ENCODE results near the gene SDHB. TPM values are rescaled to one million over a fixed set of nuclear protein-coding genes. Genes with fewer than 3 reads are reported as not detected.

Gene SDHB
- total and polyA plus RNA-seq, 12 donors = 102 to 486 (median 377) TPM

GRCh38 chr1:16976966-16977365 is 76.9 kb downstream of the SDHB start:
- intact Hi-C loops (cut with DNase I) = no loop called here
- H3K27me3 ChIP-seq = peaks cover 0 to 34% (median 9%) of the 10 kb centered on the region in 7 donors
- no peak overlapping the region for H3K4me3 ChIP-seq
- DNase-seq (no peak), ATAC-seq (no peak)
- no peaks in the 10 kb centered on the region for H3K9me3 ChIP-seq
- no peak overlapping the region for H3K27ac ChIP-seq
- H3K4me1 ChIP-seq = peaks cover 9 to 28% (median 17%) of the 10 kb centered on the region in 9 donors
- TF ChIP-seq CTCF (IDR thresholded peaks at IDR 0.05) = no peak
- no peaks in the 10 kb centered on the region for H3K36me3 ChIP-seq
- WGBS, 2 donors = 82 to 86% methylated on average over 16 of the region's 16 CpGs

GRCh38 chr1:16975838-16976237 is 78.0 kb downstream of the SDHB start:
- H3K27ac ChIP-seq = no peak overlapping the region
- no peak overlapping the region for H3K4me3 ChIP-seq
- H3K4me1 ChIP-seq = peaks cover 9 to 28% (median 17%) of the 10 kb centered on the region in 9 donors
- peaks cover 0 to 23% (median 9%) of the 10 kb centered on the region in 7 donors for H3K27me3 ChIP-seq
- no peak for DNase-seq
- H3K36me3 ChIP-seq = peaks cover 0 to 3% (median 0%) of the 10 kb centered on the region in 9 donors
- 86 to 87% methylated on average over 14 of the region's 14 CpGs for WGBS, 2 donors
- no peak for TF ChIP-seq CTCF (IDR thresholded peaks at IDR 0.05)
- ATAC-seq = no peak
- intact Hi-C loops (cut with DNase I) = no loop called here
- H3K9me3 ChIP-seq = no peaks in the 10 kb centered on the region

- Histone ChIP-seq H3K4me3 (no peak overlapping the region), H3K4me1 (peaks cover 8 to 28% (median 17%) of the 10 kb centered on the region in 9 donors), H3K9me3 (no peaks in the 10 kb centered on the region), H3K27ac (no peak overlapping the region), H3K36me3 (peaks cover 0 to 7% (median 0%) of the 10 kb centered on the region in 9 donors), H3K27me3 (peaks cover 0 to 17% (median 8%) of the 10 kb centered on the region in 7 donors)
- no peak for TF ChIP-seq CTCF (IDR thresholded peaks at IDR 0.05)
- intact Hi-C loops (cut with DNase I) = no loop called here
- no peak for ATAC-seq
- no peak for DNase-seq
- 57 to 66% methylated on average over 14 of the region's 14 CpGs for WGBS, 2 donors
Measured at GRCh38 chr1:16975211-16975610, 78.6 kb downstream of the SDHB start.

GRCh38 chr1:16973215-16973614 is 80.6 kb downstream of the SDHB start:
- TF ChIP-seq CTCF (IDR thresholded peaks at IDR 0.05) = no peak
- Histone ChIP-seq H3K36me3 (peaks cover 0 to 19% (median 0%) of the 10 kb centered on the region in 9 donors), H3K27ac (no peak overlapping the region), H3K9me3 (no peaks in the 10 kb centered on the region), H3K27me3 (no peaks in the 10 kb centered on the region), H3K4me3 (no peak overlapping the region), H3K4me1 (peaks cover 0 to 9% (median 0%) of the 10 kb centered on the region in 9 donors)
- intact Hi-C loops (cut with DNase I) = no loop called here
- WGBS, 2 donors = 81 to 88% methylated on average over 9 of the region's 9 CpGs
- DNase-seq (no peak), ATAC-seq (no peak)
